Activated naive CD8-positive, alpha-beta T cell (primary cell): ENCODE measurements around the gene MMP11.
A peak's percentile ranks its signal among the peaks of the same experiment; 100 is the strongest.

Source experiments
- H3K27ac Mint-ChIP-seq: one replicate; pipeline ENCODE4 v1.8.0; 2021; ENCODE audit warnings: mixed read lengths
- H3K27me3 Mint-ChIP-seq: one replicate; pipeline ENCODE4 v1.8.0; 2021; ENCODE audit warnings: mixed read lengths
- H3K36me3 Mint-ChIP-seq: one replicate; pipeline ENCODE4 v1.8.0; 2021; ENCODE audit warnings: mixed read lengths
- H3K4me1 Mint-ChIP-seq: one replicate; pipeline ENCODE4 v1.8.0; 2021; ENCODE audit warnings: low read depth, mixed read lengths
- H3K4me3 Mint-ChIP-seq: one replicate; pipeline ENCODE4 v1.8.0; 2021; ENCODE audit warnings: mild to moderate bottlenecking, mixed read lengths
- H3K9me3 Mint-ChIP-seq: one replicate; pipeline ENCODE4 v1.8.0; 2021; ENCODE audit warnings: low read depth, mixed read lengths

MMP11 gene

GRCh38 chr22:23752750-23753149 is 19.9 kb upstream of the MMP11 start:
- Mint-ChIP-seq H3K36me3 (no peaks in the 10 kb centered on the region), H3K9me3 (no peaks in the 10 kb centered on the region), H3K4me1 (peaks cover 8% of the 10 kb centered on the region), H3K27me3 (no peaks in the 10 kb centered on the region), H3K27ac (no peak overlapping the region), H3K4me3 (no peak overlapping the region)

- Mint-ChIP-seq H3K27ac (no peak overlapping the region), H3K4me1 (peaks cover 8% of the 10 kb centered on the region), H3K9me3 (no peaks in the 10 kb centered on the region), H3K36me3 (no peaks in the 10 kb centered on the region), H3K27me3 (no peaks in the 10 kb centered on the region), H3K4me3 (no peak overlapping the region)
Observed at GRCh38 chr22:23753385-23753784, 19.3 kb upstream of the MMP11 start.

GRCh38 chr22:23754220-23754919 is 18.3 kb upstream of the MMP11 start, which contains the start of gene VPREB3:
Gene VPREB3 (minus strand): TSS chr22:23754425. CDS start chr22:23754363, 62 bp downstream.
- H3K9me3 Mint-ChIP-seq: no peaks in the 10 kb centered on the region
- no peaks in the 10 kb centered on the region for H3K36me3 Mint-ChIP-seq
- H3K4me3 Mint-ChIP-seq: no peak within 1 kb of the TSS
- H3K4me1 Mint-ChIP-seq: peaks cover 8% of the 10 kb centered on the region
- H3K27ac Mint-ChIP-seq: no peak within 1 kb of the TSS
- no peaks in the 10 kb centered on the region for H3K27me3 Mint-ChIP-seq

- no peaks in the 10 kb centered on the region for H3K36me3 Mint-ChIP-seq
- H3K4me1 Mint-ChIP-seq: peaks cover 4% of the 10 kb centered on the region
- H3K27ac Mint-ChIP-seq: no peak overlapping the region
- H3K9me3 Mint-ChIP-seq: no peaks in the 10 kb centered on the region
- H3K27me3 Mint-ChIP-seq: no peaks in the 10 kb centered on the region
- H3K4me3 Mint-ChIP-seq: no peak overlapping the region
Observed at GRCh38 chr22:23754980-23755636, 17.5 kb upstream of the MMP11 start.

- H3K27ac Mint-ChIP-seq: no peak overlapping the region
- H3K9me3 Mint-ChIP-seq: no peaks in the 10 kb centered on the region
- H3K4me1 Mint-ChIP-seq: no peaks in the 10 kb centered on the region
- no peak overlapping the region for H3K4me3 Mint-ChIP-seq
- H3K27me3 Mint-ChIP-seq: no peaks in the 10 kb centered on the region
- no peaks in the 10 kb centered on the region for H3K36me3 Mint-ChIP-seq
Observed at GRCh38 chr22:23755711-23756110, 16.9 kb upstream of the MMP11 start.

- Mint-ChIP-seq H3K9me3 (no peaks in the 10 kb centered on the region), H3K27ac (no peak overlapping the region), H3K4me1 (no peaks in the 10 kb centered on the region), H3K4me3 (no peak overlapping the region), H3K27me3 (no peaks in the 10 kb centered on the region), H3K36me3 (no peaks in the 10 kb centered on the region)
Observed at GRCh38 chr22:23756891-23757290, 15.8 kb upstream of the MMP11 start.

GRCh38 chr22:23759566-23759965 is 13.1 kb upstream of the MMP11 start:
- Mint-ChIP-seq H3K9me3 (no peaks in the 10 kb centered on the region), H3K36me3 (no peaks in the 10 kb centered on the region), H3K27ac (no peak overlapping the region), H3K27me3 (no peaks in the 10 kb centered on the region), H3K4me1 (peaks cover 21% of the 10 kb centered on the region), H3K4me3 (no peak overlapping the region)

- H3K27me3 Mint-ChIP-seq: no peaks in the 10 kb centered on the region
- H3K36me3 Mint-ChIP-seq: no peaks in the 10 kb centered on the region
- peaks cover 26% of the 10 kb centered on the region for H3K4me1 Mint-ChIP-seq
- no peaks in the 10 kb centered on the region for H3K9me3 Mint-ChIP-seq
- no peak overlapping the region for H3K27ac Mint-ChIP-seq
- no peak overlapping the region for H3K4me3 Mint-ChIP-seq
Observed at GRCh38 chr22:23760056-23760455, 12.6 kb upstream of the MMP11 start.

- peak within 1 kb of the TSS; percentile 75 for H3K27ac Mint-ChIP-seq
- peaks cover 40% of the 10 kb centered on the region for H3K4me1 Mint-ChIP-seq
- H3K4me3 Mint-ChIP-seq: peak within 1 kb of the TSS; percentile 76
- H3K36me3 Mint-ChIP-seq: no peaks in the 10 kb centered on the region
- H3K9me3 Mint-ChIP-seq: no peaks in the 10 kb centered on the region
- no peaks in the 10 kb centered on the region for H3K27me3 Mint-ChIP-seq
Observed at GRCh38 chr22:23762842-23763578, 9.6 kb upstream of the MMP11 start, which contains the start of gene C22orf15. Gene C22orf15 (plus strand): TSS chr22:23762990. CDS start chr22:23763307, 317 bp downstream.

GRCh38 chr22:23763579-23763945 is 9.1 kb upstream of the MMP11 start:
- peak overlapping the region; percentile 75 for H3K27ac Mint-ChIP-seq
- H3K4me1 Mint-ChIP-seq: peaks cover 40% of the 10 kb centered on the region
- H3K9me3 Mint-ChIP-seq: no peaks in the 10 kb centered on the region
- H3K4me3 Mint-ChIP-seq: peak overlapping the region; percentile 76
- no peaks in the 10 kb centered on the region for H3K27me3 Mint-ChIP-seq
- no peaks in the 10 kb centered on the region for H3K36me3 Mint-ChIP-seq

GRCh38 chr22:23763954-23764353 is 8.7 kb upstream of the MMP11 start:
- peak overlapping the region; percentile 76 for H3K4me3 Mint-ChIP-seq
- no peaks in the 10 kb centered on the region for H3K27me3 Mint-ChIP-seq
- peak overlapping the region; percentile 75 for H3K27ac Mint-ChIP-seq
- H3K9me3 Mint-ChIP-seq: no peaks in the 10 kb centered on the region
- peaks cover 40% of the 10 kb centered on the region for H3K4me1 Mint-ChIP-seq
- no peaks in the 10 kb centered on the region for H3K36me3 Mint-ChIP-seq

GRCh38 chr22:23764899-23765881 is 7.5 kb upstream of the MMP11 start:
- peaks cover 42% of the 10 kb centered on the region for H3K4me1 Mint-ChIP-seq
- H3K9me3 Mint-ChIP-seq: no peaks in the 10 kb centered on the region
- H3K27me3 Mint-ChIP-seq: no peaks in the 10 kb centered on the region
- no peaks in the 10 kb centered on the region for H3K36me3 Mint-ChIP-seq
- peak overlapping the region; percentile 46 for H3K27ac Mint-ChIP-seq
- peak overlapping the region; percentile 69 for H3K4me3 Mint-ChIP-seq

GRCh38 chr22:23767303-23767672 is 5.4 kb upstream of the MMP11 start:
- Mint-ChIP-seq H3K4me3 (peak overlapping the region; percentile 83), H3K27ac (peak overlapping the region; percentile 70), H3K9me3 (no peaks in the 10 kb centered on the region), H3K4me1 (peaks cover 51% of the 10 kb centered on the region), H3K36me3 (no peaks in the 10 kb centered on the region), H3K27me3 (no peaks in the 10 kb centered on the region)
